B cell (primary cell): ENCODE measurements around the gene MND1.

Experiments used
- EZH2 ChIP-seq: IDR thresholded peaks from 2 replicates; pipeline ENCODE4 v1.6.1; 2012; ENCODE audit warnings: borderline replicate concordance, low read depth, mild to moderate bottlenecking, moderate library complexity, low read length; ENCODE audit not compliant: insufficient read depth, poor library complexity, severe bottlenecking
- TF ChIP-seq, protein P1 (sequence below): fragments of 200-600 bp; IDR thresholded peaks from one replicate; pipeline ENCODE4 v1.8.0; 2022; ENCODE audit warnings: antibody characterized with exemption, mild to moderate bottlenecking

DNA sequence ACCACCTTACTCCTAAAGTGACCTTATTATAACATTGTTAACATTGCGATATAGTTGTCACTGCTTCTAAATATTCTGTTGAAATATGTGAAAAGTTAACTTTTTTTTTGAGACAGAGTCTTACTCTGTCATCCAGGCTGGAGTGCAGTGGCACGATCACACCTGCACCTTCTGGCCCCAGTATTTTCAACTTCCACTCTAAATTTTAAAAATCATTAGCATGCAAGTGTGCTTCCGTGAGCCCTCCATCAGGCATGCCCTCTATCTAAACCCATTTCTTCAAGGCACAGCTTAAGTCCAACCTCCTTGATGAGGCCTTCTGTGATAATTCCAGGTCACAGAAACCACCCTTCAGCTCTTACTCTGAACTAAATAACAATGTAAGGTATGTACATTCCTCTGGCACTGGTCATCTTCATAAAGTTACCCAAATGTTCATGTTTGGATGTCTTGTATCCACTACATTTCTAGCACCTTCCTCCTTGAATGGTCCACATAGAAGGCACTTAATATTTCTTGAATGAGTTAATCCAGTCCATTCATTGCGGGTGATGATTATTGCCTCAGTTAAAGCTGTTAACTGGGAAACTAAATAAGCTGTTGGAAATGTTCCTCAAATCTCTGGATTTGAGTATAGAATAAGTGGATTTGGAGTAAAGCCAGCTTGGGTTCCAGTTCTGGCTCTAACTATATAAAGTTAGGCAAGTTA lies 83.0 kb downstream of the MND1 start:
- TF ChIP-seq, protein P1, sequence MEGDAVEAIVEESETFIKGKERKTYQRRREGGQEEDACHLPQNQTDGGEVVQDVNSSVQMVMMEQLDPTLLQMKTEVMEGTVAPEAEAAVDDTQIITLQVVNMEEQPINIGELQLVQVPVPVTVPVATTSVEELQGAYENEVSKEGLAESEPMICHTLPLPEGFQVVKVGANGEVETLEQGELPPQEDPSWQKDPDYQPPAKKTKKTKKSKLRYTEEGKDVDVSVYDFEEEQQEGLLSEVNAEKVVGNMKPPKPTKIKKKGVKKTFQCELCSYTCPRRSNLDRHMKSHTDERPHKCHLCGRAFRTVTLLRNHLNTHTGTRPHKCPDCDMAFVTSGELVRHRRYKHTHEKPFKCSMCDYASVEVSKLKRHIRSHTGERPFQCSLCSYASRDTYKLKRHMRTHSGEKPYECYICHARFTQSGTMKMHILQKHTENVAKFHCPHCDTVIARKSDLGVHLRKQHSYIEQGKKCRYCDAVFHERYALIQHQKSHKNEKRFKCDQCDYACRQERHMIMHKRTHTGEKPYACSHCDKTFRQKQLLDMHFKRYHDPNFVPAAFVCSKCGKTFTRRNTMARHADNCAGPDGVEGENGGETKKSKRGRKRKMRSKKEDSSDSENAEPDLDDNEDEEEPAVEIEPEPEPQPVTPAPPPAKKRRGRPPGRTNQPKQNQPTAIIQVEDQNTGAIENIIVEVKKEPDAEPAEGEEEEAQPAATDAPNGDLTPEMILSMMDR: no peak
- no peak for TF ChIP-seq EZH2
